Natural killer cell (primary cell): ENCODE measurements around the gene TASOR2. TPM values are rescaled to one million over a fixed set of nuclear protein-coding genes. Genes with fewer than 3 reads are reported as not detected.

ENCODE experiments used
- total RNA-seq, 4 donors: library from RNA; stranded (reverse); fragments of 120-200 nt in 1 of 4; gene quantifications; one replicate each; pipeline versions ENCODE4 v1.2.3 to v1.2.4, GENCODE V29; 2013 to 2022

The TASOR2 gene
- total RNA-seq, 3 donors from 2014 or later (not counting 1 experiment from before 2014, with no cell fraction given) = 64.4 to 88.7 (median 66.4) TPM

Other genes with a start within 250 kb of the TASOR2 start
- gene CALML5, start 185.3 kb upstream of the TASOR2 start, total RNA-seq = not detected
- gene CALML3, start 159.9 kb upstream of the TASOR2 start, total RNA-seq = not detected
- gene ASB13, start 18.2 kb upstream of the TASOR2 start, total RNA-seq = 1 to 10 TPM in 2 of 3 donors, under 1 TPM in 1; 0.99 to 2.4 (median 1.4) TPM
- 100 to 1,000 TPM in 2 of 3 donors, 10 to 100 TPM in 1; 97.9 to 104 (median 104) TPM for gene GDI2, start 128.6 kb downstream of the TASOR2 start, total RNA-seq
- 1 to 10 TPM; 2.6 to 3.1 (median 3.0) TPM for gene ANKRD16, start 205.1 kb downstream of the TASOR2 start, total RNA-seq
- 10 to 100 TPM; 49.3 to 64.9 (median 62.7) TPM for gene FBH1, start 205.4 kb downstream of the TASOR2 start, total RNA-seq